ENCODE results near the gene EYA2.
"Not testable (repeated sequence)": the region's sequence is repeated elsewhere in the genome, so short reads cannot be mapped to it uniquely, and the experiment has no call there.

EYA2 gene

GRCh38 chr20:47204008-47204849, 309.6 kb downstream of the EYA2 start:
- TF ChIP-seq TAF1 (IDR thresholded peaks at IDR 0.05; ENCODE audit: borderline replicate concordance, low read depth, low read length) (no peak), POLR2AphosphoS5 (IDR thresholded peaks at IDR 0.05; ENCODE audit: low read depth, low read length) (no peak), POLR2A (IDR thresholded peaks at IDR 0.05; ENCODE audit: low read depth, low read length) (no peak)
- no peak for FAIRE-seq
- no peak for DNase-seq (ENCODE audit: insufficient read length)

- DNase-seq (ENCODE audit: insufficient read length); FAIRE-seq: not testable (repeated sequence)
These were observed 310.1 kb downstream of the EYA2 start for GRCh38 chr20:47204850-47205122.

- peak; percentile 43 for DNase-seq (ENCODE audit: insufficient read length)
- FAIRE-seq: no peak
- TF ChIP-seq POLR2AphosphoS5 (IDR thresholded peaks at IDR 0.05; ENCODE audit: low read depth, low read length) (no peak), TAF1 (IDR thresholded peaks at IDR 0.05; ENCODE audit: borderline replicate concordance, low read depth, low read length) (no peak), POLR2A (IDR thresholded peaks at IDR 0.05; ENCODE audit: low read depth, low read length) (no peak)
These were observed 311.0 kb downstream of the EYA2 start for GRCh38 chr20:47205577-47206123.

GRCh38 chr20:47206552-47206951, 311.9 kb downstream of the EYA2 start:
- FAIRE-seq; DNase-seq (ENCODE audit: insufficient read length): not testable (repeated sequence)

- FAIRE-seq (no peak), DNase-seq (ENCODE audit: insufficient read length) (no peak)
- no peak for TF ChIP-seq TAF1 (IDR thresholded peaks at IDR 0.05; ENCODE audit: borderline replicate concordance, low read depth, low read length)
- no peak for TF ChIP-seq POLR2AphosphoS5 (IDR thresholded peaks at IDR 0.05; ENCODE audit: low read depth, low read length)
- TF ChIP-seq POLR2A (IDR thresholded peaks at IDR 0.05; ENCODE audit: low read depth, low read length): no peak
These were observed 312.5 kb downstream of the EYA2 start for GRCh38 chr20:47206962-47207641.

- DNase-seq (ENCODE audit: insufficient read length) (no peak), FAIRE-seq (no peak)
- no peak for TF ChIP-seq POLR2AphosphoS5 (IDR thresholded peaks at IDR 0.05; ENCODE audit: low read depth, low read length)
- no peak for TF ChIP-seq POLR2A (IDR thresholded peaks at IDR 0.05; ENCODE audit: low read depth, low read length)
- no peak for TF ChIP-seq TAF1 (IDR thresholded peaks at IDR 0.05; ENCODE audit: borderline replicate concordance, low read depth, low read length)
These were observed 314.0 kb downstream of the EYA2 start for GRCh38 chr20:47208534-47209174.

- DNase-seq (ENCODE audit: insufficient read length) (no peak), FAIRE-seq (no peak)
- TF ChIP-seq TAF1 (IDR thresholded peaks at IDR 0.05; ENCODE audit: borderline replicate concordance, low read depth, low read length) (no peak), POLR2A (IDR thresholded peaks at IDR 0.05; ENCODE audit: low read depth, low read length) (no peak), POLR2AphosphoS5 (IDR thresholded peaks at IDR 0.05; ENCODE audit: low read depth, low read length) (no peak)
These were observed 315.3 kb downstream of the EYA2 start for GRCh38 chr20:47209982-47210381.

GRCh38 chr20:47210470-47210869, 315.8 kb downstream of the EYA2 start:
- no peak for DNase-seq (ENCODE audit: insufficient read length)
- FAIRE-seq: no peak
- TF ChIP-seq TAF1 (IDR thresholded peaks at IDR 0.05; ENCODE audit: borderline replicate concordance, low read depth, low read length) (no peak), POLR2A (IDR thresholded peaks at IDR 0.05; ENCODE audit: low read depth, low read length) (no peak), POLR2AphosphoS5 (IDR thresholded peaks at IDR 0.05; ENCODE audit: low read depth, low read length) (no peak)

- no peak for FAIRE-seq
- no peak for DNase-seq (ENCODE audit: insufficient read length)
- no peak for TF ChIP-seq TAF1 (IDR thresholded peaks at IDR 0.05; ENCODE audit: borderline replicate concordance, low read depth, low read length)
- no peak for TF ChIP-seq POLR2AphosphoS5 (IDR thresholded peaks at IDR 0.05; ENCODE audit: low read depth, low read length)
- no peak for TF ChIP-seq POLR2A (IDR thresholded peaks at IDR 0.05; ENCODE audit: low read depth, low read length)
These were observed 316.4 kb downstream of the EYA2 start for GRCh38 chr20:47211036-47211435.

- no peak for FAIRE-seq
- DNase-seq (ENCODE audit: insufficient read length): no peak
- TF ChIP-seq TAF1 (IDR thresholded peaks at IDR 0.05; ENCODE audit: borderline replicate concordance, low read depth, low read length): no peak
- no peak for TF ChIP-seq POLR2AphosphoS5 (IDR thresholded peaks at IDR 0.05; ENCODE audit: low read depth, low read length)
- no peak for TF ChIP-seq POLR2A (IDR thresholded peaks at IDR 0.05; ENCODE audit: low read depth, low read length)
These were observed 318.1 kb downstream of the EYA2 start for GRCh38 chr20:47212606-47213207.

- FAIRE-seq (no peak), DNase-seq (ENCODE audit: insufficient read length) (no peak)
- TF ChIP-seq TAF1 (IDR thresholded peaks at IDR 0.05; ENCODE audit: borderline replicate concordance, low read depth, low read length) (no peak), POLR2A (IDR thresholded peaks at IDR 0.05; ENCODE audit: low read depth, low read length) (no peak), POLR2AphosphoS5 (IDR thresholded peaks at IDR 0.05; ENCODE audit: low read depth, low read length) (no peak)
These were observed 319.3 kb downstream of the EYA2 start for GRCh38 chr20:47213966-47214365.
